ENCODE results near the gene TICRR. TPM values are rescaled to one million over a fixed set of nuclear protein-coding genes. Genes with fewer than 3 reads are reported as not detected.

Gene TICRR
- total RNA-seq, 1 experiment from 2014 or later = 37.4 TPM

DNA sequence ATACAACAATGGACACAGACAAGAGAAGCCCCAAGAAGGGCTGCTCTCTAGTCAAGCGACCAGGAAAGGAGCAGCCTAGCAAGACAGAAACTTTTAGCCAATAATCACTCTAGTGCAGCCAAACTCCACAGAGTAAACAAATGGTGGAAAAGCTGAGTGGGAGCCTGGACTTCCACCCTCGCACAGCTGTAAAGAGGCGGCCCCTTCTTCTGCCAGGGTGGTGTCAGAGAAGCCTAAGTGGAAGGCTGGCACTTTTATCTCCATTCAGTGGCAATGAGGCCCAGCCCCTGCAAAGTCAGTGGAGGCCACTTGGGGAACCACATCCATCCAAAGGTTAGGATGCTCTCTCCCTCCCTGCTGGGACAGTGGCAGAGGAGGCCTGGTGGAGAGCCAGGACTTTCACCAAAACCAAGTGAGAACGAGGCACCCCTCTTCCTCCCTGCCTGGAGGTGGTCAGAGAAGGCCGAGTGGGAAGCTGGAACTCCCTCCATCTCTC lies 15.5 kb upstream of the TICRR start:
- peaks cover 3% of the 10 kb centered on the region; the same call in 1 of the 2 replicates for H3K4me1 Mint-ChIP-seq
- H3K36me3 Mint-ChIP-seq = no peaks in the 10 kb centered on the region
- ChIA-PET POLR2A (no interaction called here), CTCF (interaction anchor here (1.3 to 2.2 kb wide), 2 partner anchors 15 to 68 kb away, joined by 3 to 8 read pairs; partner anchors contain the start of gene TICRR)
- H3K27me3 Mint-ChIP-seq (ENCODE audit: low read depth) = peaks cover 4% of the 10 kb centered on the region; the same call in 1 of the 2 replicates
- ATAC-seq (no peak; the same call in 1 of the 2 replicates), DNase-seq (ENCODE audit: low spot score) (no peak)
- H3K27ac Mint-ChIP-seq = no peak overlapping the region
- TF ChIP-seq RORB (CRISPR knock-in tag; IDR thresholded peaks at IDR 0.05) (no peak), MYBL2 (CRISPR knock-in tag; IDR thresholded peaks at IDR 0.05) (no peak), JAZF1 (CRISPR knock-in tag; IDR thresholded peaks at IDR 0.05) (no peak), E2F5 (CRISPR knock-in tag; IDR thresholded peaks at IDR 0.05) (no peak), IRF2 (CRISPR knock-in tag; IDR thresholded peaks at IDR 0.05; ENCODE audit: borderline replicate concordance, low read depth) (no peak), OVOL2 (CRISPR knock-in tag; IDR thresholded peaks at IDR 0.05; ENCODE audit: borderline replicate concordance) (no peak), CBFB (CRISPR knock-in tag; IDR thresholded peaks at IDR 0.05; ENCODE audit: low read depth) (no peak), PREB (CRISPR knock-in tag; IDR thresholded peaks at IDR 0.05; ENCODE audit: borderline replicate concordance) (no peak), NFE2L1 (CRISPR knock-in tag; IDR thresholded peaks at IDR 0.05) (no peak), FOXK1 (CRISPR knock-in tag; IDR thresholded peaks at IDR 0.05) (no peak), CREB1 (CRISPR knock-in tag; IDR thresholded peaks at IDR 0.05) (no peak), NR3C1 (CRISPR knock-in tag; conservative IDR thresholded peaks at IDR 0.05; ENCODE audit: low read depth) (no peak), SMAD4 (CRISPR knock-in tag; IDR thresholded peaks at IDR 0.05) (no peak), KAT7 (CRISPR knock-in tag; IDR thresholded peaks at IDR 0.05; ENCODE audit: borderline replicate concordance) (no peak)
- TF ChIP-seq, protein P1, sequence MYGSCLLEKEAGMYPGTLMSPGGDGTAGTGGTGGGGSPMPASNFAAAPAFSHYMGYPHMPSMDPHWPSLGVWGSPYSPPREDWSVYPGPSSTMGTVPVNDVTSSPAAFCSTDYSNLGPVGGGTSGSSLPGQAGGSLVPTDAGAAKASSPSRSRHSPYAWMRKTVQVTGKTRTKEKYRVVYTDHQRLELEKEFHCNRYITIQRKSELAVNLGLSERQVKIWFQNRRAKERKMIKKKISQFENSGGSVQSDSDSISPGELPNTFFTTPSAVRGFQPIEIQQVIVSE (CRISPR knock-in tag; IDR thresholded peaks at IDR 0.05; ENCODE audit: borderline replicate concordance) = no peak
- TF ChIP-seq, protein P2, sequence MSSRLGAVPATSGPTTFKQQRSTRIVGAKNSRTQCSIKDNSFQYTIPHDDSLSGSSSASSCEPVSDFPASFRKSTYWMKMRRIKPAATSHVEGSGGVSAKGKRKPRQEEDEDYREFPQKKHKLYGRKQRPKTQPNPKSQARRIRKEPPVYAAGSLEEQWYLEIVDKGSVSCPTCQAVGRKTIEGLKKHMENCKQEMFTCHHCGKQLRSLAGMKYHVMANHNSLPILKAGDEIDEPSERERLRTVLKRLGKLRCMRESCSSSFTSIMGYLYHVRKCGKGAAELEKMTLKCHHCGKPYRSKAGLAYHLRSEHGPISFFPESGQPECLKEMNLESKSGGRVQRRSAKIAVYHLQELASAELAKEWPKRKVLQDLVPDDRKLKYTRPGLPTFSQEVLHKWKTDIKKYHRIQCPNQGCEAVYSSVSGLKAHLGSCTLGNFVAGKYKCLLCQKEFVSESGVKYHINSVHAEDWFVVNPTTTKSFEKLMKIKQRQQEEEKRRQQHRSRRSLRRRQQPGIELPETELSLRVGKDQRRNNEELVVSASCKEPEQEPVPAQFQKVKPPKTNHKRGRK (CRISPR knock-in tag; IDR thresholded peaks at IDR 0.05; ENCODE audit: borderline replicate concordance) = no peak
- TF ChIP-seq, protein P3, sequence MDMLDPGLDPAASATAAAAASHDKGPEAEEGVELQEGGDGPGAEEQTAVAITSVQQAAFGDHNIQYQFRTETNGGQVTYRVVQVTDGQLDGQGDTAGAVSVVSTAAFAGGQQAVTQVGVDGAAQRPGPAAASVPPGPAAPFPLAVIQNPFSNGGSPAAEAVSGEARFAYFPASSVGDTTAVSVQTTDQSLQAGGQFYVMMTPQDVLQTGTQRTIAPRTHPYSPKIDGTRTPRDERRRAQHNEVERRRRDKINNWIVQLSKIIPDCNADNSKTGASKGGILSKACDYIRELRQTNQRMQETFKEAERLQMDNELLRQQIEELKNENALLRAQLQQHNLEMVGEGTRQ (CRISPR knock-in tag; IDR thresholded peaks at IDR 0.05) = no peak
- no peak overlapping the region for H3K4me3 Mint-ChIP-seq
- no peaks in the 10 kb centered on the region for H3K9me3 Mint-ChIP-seq

DNA sequence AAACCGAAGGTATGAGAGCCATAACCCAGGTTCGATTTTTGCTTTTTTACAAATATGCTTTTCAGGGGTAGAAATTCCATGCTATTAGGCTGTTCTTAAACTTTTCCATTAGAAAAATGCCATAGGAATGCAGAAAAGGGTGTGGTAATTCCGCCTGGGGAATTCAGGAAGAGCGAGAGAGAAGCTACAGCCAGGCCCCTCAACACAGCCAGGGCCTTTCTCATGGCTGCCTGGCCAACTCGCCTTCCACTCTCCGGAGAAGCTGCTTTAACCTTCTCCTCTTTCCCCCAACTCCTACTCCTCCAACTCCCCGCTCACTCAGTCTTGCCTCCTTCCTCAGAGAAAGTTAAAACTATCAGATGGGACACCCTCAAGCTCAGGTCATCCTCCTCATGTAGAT lies 9.1 kb upstream of the TICRR start:
- POLR2A ChIA-PET = interaction anchor here (1.9 kb wide), 1 partner anchor 9 kb away, joined by 9 read pairs; the partner anchor contains the start of gene TICRR
- H3K36me3 Mint-ChIP-seq = no peaks in the 10 kb centered on the region
- ATAC-seq (no peak; the same call in 1 of the 2 replicates), DNase-seq (ENCODE audit: low spot score) (no peak)
- no peak overlapping the region for H3K27ac Mint-ChIP-seq
- 0 out of 2 replicates have a peak, but pooled peaks cover 2% of the 10 kb centered on the region for H3K4me1 Mint-ChIP-seq
- H3K27me3 Mint-ChIP-seq (ENCODE audit: low read depth) = peaks cover 3% of the 10 kb centered on the region; the same call in 1 of the 2 replicates
- CTCF ChIA-PET = interaction anchor here (1.2 to 2.6 kb wide), 3 partner anchors 9 to 74 kb away, joined by 4 to 12 read pairs (median 5); partner anchors contain the start of gene TICRR
- H3K4me3 Mint-ChIP-seq = no peak overlapping the region
- peaks cover 19% of the 10 kb centered on the region for H3K9me3 Mint-ChIP-seq
- TF ChIP-seq ATF1 (CRISPR knock-in tag; IDR thresholded peaks at IDR 0.05) (no peak), ZNF219 (CRISPR knock-in tag; IDR thresholded peaks at IDR 0.05; ENCODE audit: borderline replicate concordance) (no peak), TP53 (CRISPR knock-in tag; IDR thresholded peaks at IDR 0.05) (no peak), ZNF263 (CRISPR knock-in tag; IDR thresholded peaks at IDR 0.05; ENCODE audit: low read depth) (no peak), FOXK1 (CRISPR knock-in tag; IDR thresholded peaks at IDR 0.05) (no peak), IRF2 (CRISPR knock-in tag; IDR thresholded peaks at IDR 0.05; ENCODE audit: borderline replicate concordance, low read depth) (no peak), HMGXB4 (CRISPR knock-in tag; IDR thresholded peaks at IDR 0.05) (no peak), PRRX2 (CRISPR knock-in tag; IDR thresholded peaks at IDR 0.05) (no peak), FOXP1 (CRISPR knock-in tag; IDR thresholded peaks at IDR 0.05; ENCODE audit: borderline replicate concordance) (no peak)
- TF ChIP-seq, protein P4, sequence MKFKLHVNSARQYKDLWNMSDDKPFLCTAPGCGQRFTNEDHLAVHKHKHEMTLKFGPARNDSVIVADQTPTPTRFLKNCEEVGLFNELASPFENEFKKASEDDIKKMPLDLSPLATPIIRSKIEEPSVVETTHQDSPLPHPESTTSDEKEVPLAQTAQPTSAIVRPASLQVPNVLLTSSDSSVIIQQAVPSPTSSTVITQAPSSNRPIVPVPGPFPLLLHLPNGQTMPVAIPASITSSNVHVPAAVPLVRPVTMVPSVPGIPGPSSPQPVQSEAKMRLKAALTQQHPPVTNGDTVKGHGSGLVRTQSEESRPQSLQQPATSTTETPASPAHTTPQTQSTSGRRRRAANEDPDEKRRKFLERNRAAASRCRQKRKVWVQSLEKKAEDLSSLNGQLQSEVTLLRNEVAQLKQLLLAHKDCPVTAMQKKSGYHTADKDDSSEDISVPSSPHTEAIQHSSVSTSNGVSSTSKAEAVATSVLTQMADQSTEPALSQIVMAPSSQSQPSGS (CRISPR knock-in tag; IDR thresholded peaks at IDR 0.05; ENCODE audit: borderline replicate concordance, low read depth) = no peak

Data from WTC11 (cell line).